Measurements from ENCODE around the gene LYAR.
A peak's percentile ranks its signal among the peaks of the same experiment; 100 is the strongest.

- peak; percentile 68 for TF ChIP-seq CTCF (conservative IDR thresholded peaks at IDR 0.05)
- TF ChIP-seq EZH2 (IDR thresholded peaks at IDR 0.05; ENCODE audit: low read depth), result no peak
Measured at GRCh38 chr4:4334798-4335520, 45.0 kb upstream of the LYAR start.
